Sciatic nerve (tissue), 2 donors: ENCODE measurements around the gene TBCB. TPM values are rescaled to one million over a fixed set of nuclear protein-coding genes. Genes with fewer than 3 reads are reported as not detected.
A peak's percentile ranks its signal among the peaks of the same experiment; 100 is the strongest.
"Not testable (repeated sequence)": the region's sequence is repeated elsewhere in the genome, so short reads cannot be mapped to it uniquely, and the experiment has no call there.

ENCODE experiments used
- ATAC-seq: fragments of 200-7000 bp; cut with Tn5 transposase; one replicate; pipeline ENCODE4 v1.9.1; 2020; ENCODE audit warnings: mild to moderate bottlenecking, moderate library complexity
- DNase-seq: peaks from one replicate; pipeline ENCODE4 v3.0.0-alpha.2; 2020; ENCODE audit warnings: low spot score
- intact Hi-C: fragments of 100-400 bp; cut with DNase I; formaldehyde crosslinking; loops from one replicate; pipeline ENCODE4 v1.14.2; 2022
- total RNA-seq: library from RNA; stranded (reverse); fragmentation: NEBNext Ultra II Directional; extraction: Animal tissue kit (Norgen Biotek cat#: 25700); gene quantifications from one replicate; pipeline ENCODE4 v1.2.1, GENCODE V29; 2021
- donor health status: DM: no; HTN: no; CAD: no.
- donor health status: DM: no; HTN: no; CAD: no.

TBCB gene
- total RNA-seq, 1 donor from 2014 or later = 173 TPM

GRCh38 chr19:36120984-36121358, 5.7 kb downstream of the TBCB start:
- intact Hi-C loops = loop anchor here (5.0 kb wide), 1 partner anchor 46 kb away; no protein-coding TSS in a partner anchor
- ATAC-seq = no peak
- no peak for DNase-seq

DNA sequence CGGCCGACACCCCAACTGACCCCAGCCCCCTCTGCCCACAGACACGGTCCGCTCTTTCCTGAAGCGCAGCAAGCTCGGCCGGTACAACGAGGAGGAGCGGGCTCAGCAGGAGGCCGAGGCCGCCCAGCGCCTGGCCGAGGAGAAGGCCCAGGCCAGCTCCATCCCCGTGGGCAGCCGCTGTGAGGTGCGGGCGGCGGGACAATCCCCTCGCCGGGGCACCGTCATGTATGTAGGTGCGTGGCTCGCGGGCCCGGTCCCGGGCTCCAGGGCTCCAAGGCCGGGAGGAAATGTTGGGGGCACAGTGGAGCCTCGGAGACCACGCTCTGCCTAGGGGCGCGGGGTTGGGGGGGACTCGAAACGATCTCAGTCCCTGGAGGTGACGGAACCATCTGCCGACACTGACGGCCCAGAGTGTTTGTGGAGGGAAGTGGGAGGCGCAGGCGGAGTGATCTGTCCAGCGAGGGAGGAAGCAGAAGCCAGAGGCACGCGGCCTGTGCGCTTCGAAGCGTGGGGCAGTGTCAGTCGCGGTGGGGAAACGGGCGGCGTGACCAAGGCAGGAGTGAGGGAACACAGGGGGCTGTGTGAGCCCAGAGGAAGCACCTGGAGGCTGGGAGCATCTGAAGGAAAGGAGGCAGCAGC, 6.3 kb downstream of the TBCB start:
- no peak for ATAC-seq
- DNase-seq = no peak
- intact Hi-C loops = loop anchor here (5.0 kb wide), 1 partner anchor 46 kb away; no protein-coding TSS in a partner anchor

DNA sequence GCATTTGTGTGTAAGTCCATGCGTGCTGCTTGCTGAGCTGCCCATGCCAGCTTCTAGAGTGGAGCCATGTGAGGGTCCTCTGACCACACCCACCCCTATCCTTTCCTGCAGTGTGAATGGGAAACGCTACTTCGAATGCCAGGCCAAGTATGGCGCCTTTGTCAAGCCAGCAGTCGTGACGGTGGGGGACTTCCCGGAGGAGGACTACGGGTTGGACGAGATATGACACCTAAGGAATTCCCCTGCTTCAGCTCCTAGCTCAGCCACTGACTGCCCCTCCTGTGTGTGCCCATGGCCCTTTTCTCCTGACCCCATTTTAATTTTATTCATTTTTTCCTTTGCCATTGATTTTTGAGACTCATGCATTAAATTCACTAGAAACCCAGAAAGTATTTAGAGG, 10.3 kb downstream of the TBCB start:
- ATAC-seq = no peak
- DNase-seq = no peak
- intact Hi-C loops = no loop called here

DNA sequence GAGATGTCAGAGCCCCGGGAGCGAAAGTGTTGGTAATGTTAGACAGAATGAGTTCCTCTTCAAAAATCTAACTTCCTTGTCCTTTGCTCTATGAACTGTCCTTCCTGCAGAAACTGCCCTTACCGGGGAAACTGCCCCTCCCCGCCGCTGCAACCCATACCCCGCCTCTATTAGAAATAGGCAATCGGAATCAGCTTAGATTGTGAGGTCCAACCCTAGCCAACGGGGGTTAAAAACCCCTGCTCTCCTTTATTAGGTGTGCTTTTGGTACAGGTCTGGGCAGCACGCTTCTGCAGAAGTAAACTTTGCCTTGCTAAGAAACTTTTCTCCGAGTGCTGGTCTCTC, 13.1 kb downstream of the TBCB start:
- peak; percentile 21 for ATAC-seq
- intact Hi-C loops = no loop called here
- no peak for DNase-seq

DNA sequence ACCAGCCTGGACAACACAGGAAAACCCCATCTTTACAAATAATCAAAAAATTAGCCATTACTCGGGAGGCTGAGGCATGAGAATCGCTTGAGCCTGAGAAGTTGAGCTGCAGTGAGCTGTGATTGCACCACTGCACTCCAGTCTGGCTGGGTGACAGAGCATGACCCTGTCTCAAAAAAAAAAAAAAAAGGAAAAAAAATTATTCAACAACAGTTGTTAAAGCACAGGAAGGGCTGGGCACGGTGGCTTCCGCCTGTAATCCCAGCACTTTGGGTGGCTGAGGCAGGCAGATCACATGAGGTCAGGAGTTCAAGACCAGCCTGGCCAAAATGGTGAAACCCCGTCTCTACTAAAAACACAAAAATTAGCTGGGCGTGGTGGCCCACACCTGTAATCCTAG, 16.0 kb downstream of the TBCB start:
- DNase-seq, ATAC-seq, intact Hi-C loops: not testable (repeated sequence)

DNA sequence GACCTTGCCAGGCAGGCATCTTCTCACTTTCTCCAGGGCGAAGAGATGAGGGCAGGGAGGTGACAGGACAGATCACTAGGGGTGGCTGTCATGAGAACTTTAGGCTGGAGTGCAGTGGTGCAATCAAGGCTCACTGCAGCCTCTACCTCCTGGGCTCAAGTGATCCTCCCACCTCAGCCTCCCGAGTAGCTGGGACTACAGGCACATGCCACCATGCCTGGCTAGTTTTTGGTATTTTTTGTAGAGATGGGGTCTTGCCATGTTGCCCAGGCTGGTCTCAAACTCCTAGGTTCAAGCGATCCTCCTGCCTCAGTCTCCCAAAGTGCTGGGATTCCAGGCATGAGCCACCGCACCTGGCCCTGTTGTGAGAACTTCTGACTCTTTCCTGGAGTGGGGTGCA, 19.6 kb downstream of the TBCB start:
- ATAC-seq, DNase-seq, intact Hi-C loops: not testable (repeated sequence)

GRCh38 chr19:36136964-36137686, 21.9 kb downstream of the TBCB start:
- no peak for ATAC-seq
- DNase-seq = peak; percentile 66
- intact Hi-C loops = no loop called here

- intact Hi-C loops = no loop called here
- no peak for DNase-seq
- no peak for ATAC-seq
Measured at GRCh38 chr19:36139120-36139472, 23.8 kb downstream of the TBCB start.

GRCh38 chr19:36139473-36140303, 24.4 kb downstream of the TBCB start, which contains the start of gene CAPNS1:
Gene CAPNS1, plus strand, starts transcription at chr19:36140066. Its CDS starts 946 bp downstream, at chr19:36141012.
- ATAC-seq (peak; percentile 97), DNase-seq (peak; percentile 98)
- intact Hi-C loops = no loop called here

DNA sequence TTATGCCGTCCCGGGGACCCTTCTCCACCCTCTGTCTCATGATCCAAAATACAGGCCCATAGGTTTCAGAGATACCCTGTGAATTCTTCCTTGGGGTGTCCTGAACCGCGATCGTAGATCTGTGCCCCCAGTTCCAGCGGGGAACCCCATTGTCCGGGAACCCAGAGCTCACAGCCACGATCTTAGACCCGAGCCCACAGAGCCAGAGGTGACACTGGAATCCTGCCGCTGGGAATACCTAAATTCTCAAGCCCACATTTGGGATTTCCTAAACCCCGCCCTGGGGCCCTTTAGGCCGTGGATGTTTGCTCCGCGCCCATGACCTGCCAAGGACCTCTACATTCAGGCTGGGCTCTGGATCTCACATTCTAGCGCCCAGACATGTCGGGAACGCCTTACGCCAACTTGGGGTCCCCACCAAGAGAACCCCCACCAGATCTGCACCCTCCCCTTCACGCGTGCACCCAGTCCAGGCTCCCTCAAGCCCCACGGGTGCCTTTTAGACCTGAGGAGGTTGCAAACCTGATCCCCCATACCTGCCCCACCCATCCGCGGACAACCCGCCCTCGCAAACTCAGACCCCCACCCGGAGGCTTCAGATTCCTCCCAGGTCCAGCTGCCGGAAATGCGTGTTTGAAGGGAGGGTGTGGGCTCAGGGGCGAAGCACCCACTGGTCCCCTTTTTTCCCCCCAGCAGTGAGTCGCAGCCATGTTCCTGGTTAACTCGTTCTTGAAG, 25.2 kb downstream of the TBCB start:
- intact Hi-C loops = no loop called here
- DNase-seq (peak; percentile 73), ATAC-seq (peak; percentile 5)

DNA sequence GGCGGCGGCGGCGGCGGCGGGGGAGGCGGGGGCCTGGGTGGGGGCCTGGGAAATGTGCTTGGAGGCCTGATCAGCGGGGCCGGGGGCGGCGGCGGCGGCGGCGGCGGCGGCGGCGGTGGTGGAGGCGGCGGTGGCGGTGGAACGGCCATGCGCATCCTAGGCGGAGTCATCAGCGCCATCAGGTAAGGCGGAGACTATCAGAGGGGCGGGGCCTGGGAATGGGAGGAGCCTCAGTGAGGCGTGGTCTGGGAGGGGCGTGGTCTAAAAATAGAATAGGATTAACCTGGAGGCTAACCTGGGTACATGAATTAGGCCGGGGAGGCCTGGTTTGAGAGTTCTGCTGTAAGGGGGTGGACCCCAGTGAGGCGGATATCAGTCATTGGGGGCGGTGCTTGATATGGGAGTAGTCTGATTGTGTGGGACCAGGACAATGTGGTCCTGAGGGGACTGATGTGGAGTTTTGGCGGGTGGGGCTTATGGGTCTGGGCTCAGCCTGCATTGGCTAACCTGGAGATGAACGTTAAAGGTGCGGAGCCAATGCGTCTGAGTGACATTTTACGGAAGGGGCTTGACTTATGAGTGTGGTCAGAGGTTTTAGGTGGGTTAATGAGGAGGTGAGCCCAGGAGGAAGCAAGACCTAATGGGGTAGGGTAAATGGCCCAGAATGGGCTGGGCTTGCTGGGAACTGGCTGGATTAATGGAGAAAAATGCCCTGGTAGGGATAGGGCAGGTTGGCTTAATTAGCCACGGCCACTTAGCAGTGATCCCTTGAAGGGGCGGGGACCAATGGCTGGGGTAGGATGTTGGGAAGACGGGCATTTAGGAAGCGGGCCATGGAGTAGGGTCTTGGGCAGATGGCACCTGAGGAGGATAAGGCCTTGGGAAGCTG, 26.0 kb downstream of the TBCB start:
- intact Hi-C loops = no loop called here
- peak; percentile 68 for ATAC-seq
- DNase-seq = peak; percentile 93

DNA sequence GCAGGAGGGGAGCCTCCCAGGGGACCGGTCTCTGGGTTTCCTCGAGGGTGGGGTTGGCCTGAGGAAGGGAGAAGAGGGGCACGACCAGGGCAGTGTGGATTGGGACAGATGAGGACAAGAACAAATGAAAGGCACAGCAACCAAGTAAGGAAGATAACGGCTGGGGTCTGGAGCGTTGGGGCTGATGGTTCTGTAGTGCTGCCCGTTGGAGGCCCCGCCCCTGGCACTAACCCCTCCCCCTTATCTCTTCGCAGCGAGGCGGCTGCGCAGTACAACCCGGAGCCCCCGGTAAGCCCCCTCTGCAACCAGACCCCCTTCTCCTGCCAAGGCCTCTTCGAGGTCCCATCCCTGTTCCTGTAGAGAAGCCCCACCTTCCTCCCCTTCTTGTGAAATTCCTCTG, 26.8 kb downstream of the TBCB start:
- DNase-seq = no peak
- intact Hi-C loops = no loop called here
- no peak for ATAC-seq

DNA sequence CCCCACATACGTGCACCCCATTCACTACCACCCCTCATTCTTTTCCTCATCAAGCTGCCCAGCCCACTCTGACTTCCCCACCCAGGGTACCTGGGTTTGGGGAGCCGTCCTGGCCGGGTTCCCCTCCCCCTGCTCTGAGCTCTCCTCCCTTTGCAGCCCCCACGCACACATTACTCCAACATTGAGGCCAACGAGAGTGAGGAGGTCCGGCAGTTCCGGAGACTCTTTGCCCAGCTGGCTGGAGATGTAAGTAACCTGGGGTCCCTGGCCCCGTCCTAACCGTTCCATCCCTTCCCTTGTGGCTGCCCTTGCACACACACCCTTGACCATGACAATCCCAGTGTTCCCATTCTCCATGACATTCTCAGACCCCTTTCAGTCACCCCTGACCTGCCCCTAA, 27.2 kb downstream of the TBCB start:
- DNase-seq (no peak), ATAC-seq (no peak)
- intact Hi-C loops = no loop called here

GRCh38 chr19:36144624-36145023, 29.4 kb downstream of the TBCB start:
- ATAC-seq = no peak
- intact Hi-C loops = no loop called here
- no peak for DNase-seq

DNA sequence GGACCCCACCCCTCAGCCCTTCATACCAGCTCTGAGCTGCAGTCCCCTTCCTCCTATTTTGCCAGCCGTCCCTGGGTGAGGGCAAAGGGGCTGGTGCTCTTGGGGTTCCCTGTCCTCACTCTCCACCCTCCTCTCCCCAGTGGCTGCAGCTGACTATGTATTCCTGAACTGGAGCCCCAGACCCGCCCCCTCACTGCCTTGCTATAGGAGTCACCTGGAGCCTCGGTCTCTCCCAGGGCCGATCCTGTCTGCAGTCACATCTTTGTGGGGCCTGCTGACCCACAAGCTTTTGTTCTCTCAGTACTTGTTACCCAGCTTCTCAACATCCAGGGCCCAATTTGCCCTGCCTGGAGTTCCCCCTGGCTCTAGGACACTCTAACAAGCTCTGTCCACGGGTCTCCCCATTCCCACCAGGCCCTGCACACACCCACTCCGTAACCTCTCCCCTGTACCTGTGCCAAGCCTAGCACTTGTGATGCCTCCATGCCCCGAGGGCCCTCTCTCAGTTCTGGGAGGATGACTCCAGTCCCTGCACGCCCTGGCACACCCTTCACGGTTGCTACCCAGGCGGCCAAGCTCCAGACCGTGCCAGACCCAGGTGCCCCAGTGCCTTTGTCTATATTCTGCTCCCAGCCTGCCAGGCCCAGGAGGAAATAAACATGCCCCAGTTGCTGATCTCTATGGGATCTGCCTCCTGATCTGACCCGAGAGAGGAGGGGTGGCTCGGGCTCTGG, 34.6 kb downstream of the TBCB start:
- DNase-seq (no peak), ATAC-seq (no peak)
- intact Hi-C loops = no loop called here

DNA sequence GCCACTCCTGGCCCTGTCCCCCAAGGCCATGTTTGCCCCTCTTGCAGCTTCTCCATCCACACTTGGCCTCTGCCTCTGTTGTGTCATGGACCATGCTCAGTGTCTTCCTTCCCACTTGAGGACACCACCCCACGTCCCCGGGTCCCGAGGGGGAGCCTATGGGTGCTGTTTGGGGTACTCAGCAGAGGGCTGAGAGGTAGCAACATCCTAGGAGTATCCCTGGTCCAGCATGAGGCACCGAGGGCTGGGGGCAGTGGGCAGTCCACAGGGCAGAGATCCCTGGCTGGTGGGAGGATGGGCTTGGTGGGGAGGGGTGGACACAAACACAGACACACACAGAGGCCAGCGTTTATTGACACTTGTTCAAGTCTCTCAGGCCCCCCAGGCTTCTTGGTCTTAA, 35.3 kb downstream of the TBCB start:
- ATAC-seq (peak; percentile 1), DNase-seq (no peak)
- intact Hi-C loops = no loop called here

DNA sequence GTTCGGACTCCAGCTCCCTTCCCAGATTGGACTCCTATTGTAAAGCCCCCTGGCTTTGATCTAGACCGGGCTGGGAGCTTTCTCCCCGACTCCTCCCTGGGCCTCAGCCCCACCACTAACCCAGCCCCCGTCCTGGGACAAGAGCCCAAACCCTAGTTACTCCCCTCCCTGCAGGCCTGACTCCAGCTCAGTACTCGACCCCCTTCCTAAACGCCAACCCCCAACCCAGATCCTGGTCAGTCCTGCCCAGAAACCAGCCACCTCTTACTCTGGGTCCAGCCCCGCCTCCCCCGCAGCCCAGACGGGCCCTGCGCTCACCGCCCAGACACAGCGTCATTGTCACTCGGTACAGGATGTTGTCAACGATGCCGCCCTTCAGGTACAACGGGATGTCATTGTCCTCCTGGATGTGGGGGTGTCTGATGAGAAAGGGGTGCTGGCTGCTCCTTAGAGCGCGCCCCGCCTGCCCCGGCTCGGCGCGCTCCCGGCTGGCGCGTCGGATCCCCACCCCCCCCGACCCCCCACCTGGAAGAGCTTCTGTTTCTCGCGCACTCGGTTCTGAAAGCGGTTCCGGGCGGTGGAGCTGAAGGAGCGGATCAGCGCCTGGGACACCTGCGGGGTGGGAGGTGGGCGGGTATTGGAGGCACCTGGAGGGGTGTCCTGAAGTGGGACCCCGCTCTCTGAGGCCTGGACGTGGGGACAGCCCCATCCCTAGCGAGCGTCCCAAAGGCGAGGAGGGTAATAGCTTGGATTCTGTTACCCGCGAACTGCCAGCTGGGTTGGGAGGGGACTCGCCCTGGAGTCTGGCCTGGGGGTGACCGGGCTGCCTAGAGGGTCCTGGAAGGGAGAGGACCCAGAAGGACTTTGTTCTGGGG, 36.1 kb downstream of the TBCB start:
- DNase-seq (peak; percentile 79), ATAC-seq (peak; percentile 79)
- intact Hi-C loops = no loop called here
